DOHH2 (cell line): ENCODE measurements around the gene SPTAN1.
"Not testable (repeated sequence)": the region's sequence is repeated elsewhere in the genome, so short reads cannot be mapped to it uniquely, and the experiment has no call there.

Experiments used
- H3F3A ChIP-seq: fragments of 200-600 bp; sonication (generic), shearing (Covaris generic); 2 replicates; pipeline ENCODE4 v1.6.0; 2016; ENCODE audit warnings: antibody characterized with exemption, mild to moderate bottlenecking; ENCODE audit not compliant: control insufficient read depth, insufficient read depth
- H3K27ac ChIP-seq: fragments of 200-600 bp; sonication (generic); 2 replicates; pipeline ENCODE4 v1.5.1; 2014; ENCODE audit warnings: low read depth, mild to moderate bottlenecking, low read length, moderate library complexity
- H3K27me3 ChIP-seq: fragments of 200-600 bp; sonication (generic); 2 replicates; pipeline ENCODE4 v1.6.1; 2014; ENCODE audit warnings: mild to moderate bottlenecking, low read length, mixed read lengths; ENCODE audit not compliant: control insufficient read depth
- H3K36me3 ChIP-seq: fragments of 200-600 bp; sonication (generic); 2 replicates; pipeline ENCODE4 v1.6.1; 2014; ENCODE audit warnings: mild to moderate bottlenecking, low read length, moderate library complexity, mixed read lengths; ENCODE audit not compliant: control insufficient read depth
- H3K4me1 ChIP-seq: fragments of 200-600 bp; sonication (generic); 2 replicates; pipeline ENCODE4 v1.6.1; 2014; ENCODE audit warnings: mild to moderate bottlenecking, low read length, mixed read lengths; ENCODE audit not compliant: control insufficient read depth
- H3K4me2 ChIP-seq: fragments of 200-600 bp; sonication (generic); 2 replicates; pipeline ENCODE4 v1.6.0; 2014; ENCODE audit warnings: mild to moderate bottlenecking, low read length, moderate library complexity
- H3K4me3 ChIP-seq: fragments of 200-600 bp; sonication (generic); 2 replicates; pipeline ENCODE4 v1.5.1; 2014; ENCODE audit warnings: mild to moderate bottlenecking, low read length, mixed read lengths
- H3K79me2 ChIP-seq: fragments of 200-600 bp; sonication (generic); 2 replicates; pipeline ENCODE4 v1.6.1; 2014; ENCODE audit warnings: mild to moderate bottlenecking, low read length, mixed read lengths; ENCODE audit not compliant: control insufficient read depth
- H3K9me2 ChIP-seq: fragments of 200-600 bp; sonication (generic); replicated peaks from 2 replicates; pipeline ENCODE4 v1.6.1; 2014; ENCODE audit warnings: mild to moderate bottlenecking, low read length, mixed read lengths; ENCODE audit not compliant: control insufficient read depth
- H3K9me3 ChIP-seq: fragments of 200-600 bp; sonication (generic); 2 replicates; pipeline ENCODE4 v1.6.1; 2014; ENCODE audit warnings: antibody characterized with exemption, low read length, mixed read lengths; ENCODE audit not compliant: control insufficient read depth, insufficient read depth
- H4K20me1 ChIP-seq: fragments of 200-600 bp; sonication (generic); 2 replicates; pipeline ENCODE4 v1.6.0; 2014; ENCODE audit warnings: low read depth, mild to moderate bottlenecking, antibody characterized with exemption, low read length, moderate library complexity; ENCODE audit not compliant: control insufficient read depth, insufficient read depth
- EZH2phosphoT487 ChIP-seq: fragments of 200-600 bp; sonication (generic); IDR thresholded peaks from 2 replicates; pipeline ENCODE4 v1.6.1; 2017; ENCODE audit warnings: borderline replicate concordance, mild to moderate bottlenecking, antibody characterized with exemption, low read length, moderate library complexity, mixed read lengths
- TF ChIP-seq, protein P1 (sequence below): fragments of 200-600 bp; sonication (generic); IDR thresholded peaks from one replicate; pipeline ENCODE4 v1.5.1; 2014; ENCODE audit warnings: antibody characterized with exemption, mild to moderate bottlenecking, low read depth, low read length; ENCODE audit not compliant: poor library complexity, severe bottlenecking

SPTAN1 gene

GRCh38 chr9:128552153-128552743 lies at the start of gene SPTAN1:
Gene SPTAN1 (plus strand): TSS chr9:128552587. CDS start chr9:128566741, 14,154 bp downstream.
- peak within 1 kb of the TSS; percentile 84 for H3K4me3 ChIP-seq
- no peak for TF ChIP-seq EZH2phosphoT487
- TF ChIP-seq, protein P1, sequence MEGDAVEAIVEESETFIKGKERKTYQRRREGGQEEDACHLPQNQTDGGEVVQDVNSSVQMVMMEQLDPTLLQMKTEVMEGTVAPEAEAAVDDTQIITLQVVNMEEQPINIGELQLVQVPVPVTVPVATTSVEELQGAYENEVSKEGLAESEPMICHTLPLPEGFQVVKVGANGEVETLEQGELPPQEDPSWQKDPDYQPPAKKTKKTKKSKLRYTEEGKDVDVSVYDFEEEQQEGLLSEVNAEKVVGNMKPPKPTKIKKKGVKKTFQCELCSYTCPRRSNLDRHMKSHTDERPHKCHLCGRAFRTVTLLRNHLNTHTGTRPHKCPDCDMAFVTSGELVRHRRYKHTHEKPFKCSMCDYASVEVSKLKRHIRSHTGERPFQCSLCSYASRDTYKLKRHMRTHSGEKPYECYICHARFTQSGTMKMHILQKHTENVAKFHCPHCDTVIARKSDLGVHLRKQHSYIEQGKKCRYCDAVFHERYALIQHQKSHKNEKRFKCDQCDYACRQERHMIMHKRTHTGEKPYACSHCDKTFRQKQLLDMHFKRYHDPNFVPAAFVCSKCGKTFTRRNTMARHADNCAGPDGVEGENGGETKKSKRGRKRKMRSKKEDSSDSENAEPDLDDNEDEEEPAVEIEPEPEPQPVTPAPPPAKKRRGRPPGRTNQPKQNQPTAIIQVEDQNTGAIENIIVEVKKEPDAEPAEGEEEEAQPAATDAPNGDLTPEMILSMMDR: no peak
- H3K27ac ChIP-seq: peak within 1 kb of the TSS; percentile 23
- H3K9me2 ChIP-seq: no peaks in the 10 kb centered on the region
- H3K27me3 ChIP-seq: no peaks in the 10 kb centered on the region
- H3K9me3 ChIP-seq: no peaks in the 10 kb centered on the region
- H4K20me1 ChIP-seq: peaks cover 9% of the 10 kb centered on the region; the same call in 1 of the 2 replicates
- peaks cover 46% of the 10 kb centered on the region for H3K4me1 ChIP-seq
- H3K4me2 ChIP-seq: peak within 1 kb of the TSS; percentile 92
- peaks cover 48% of the 10 kb centered on the region for H3K79me2 ChIP-seq
- peaks cover 17% of the 10 kb centered on the region for H3K36me3 ChIP-seq
- H3F3A ChIP-seq: peaks cover 6% of the 10 kb centered on the region; the same call in 1 of the 2 replicates

GRCh38 chr9:128503415-128503825 lies 49.0 kb upstream of the SPTAN1 start:
- Histone ChIP-seq H3F3A (peaks cover 11% of the 10 kb centered on the region; the same call in 1 of the 2 replicates), H3K4me1 (peaks cover 18% of the 10 kb centered on the region), H3K36me3 (peaks cover 35% of the 10 kb centered on the region), H3K79me2 (peaks cover 28% of the 10 kb centered on the region), H3K4me2 (peak overlapping the region; percentile 87)
- H4K20me1 ChIP-seq, H3K4me3 ChIP-seq, H3K27ac ChIP-seq, H3K9me3 ChIP-seq, H3K9me2 ChIP-seq, H3K27me3 ChIP-seq: not testable (repeated sequence)

- H3K79me2 ChIP-seq: peaks cover 28% of the 10 kb centered on the region
- peaks cover 18% of the 10 kb centered on the region for H3K4me1 ChIP-seq
- H3K9me2 ChIP-seq: no peaks in the 10 kb centered on the region
- TF ChIP-seq EZH2phosphoT487: no peak
- TF ChIP-seq, protein P1: no peak
- peaks cover 35% of the 10 kb centered on the region for H3K36me3 ChIP-seq
- peaks cover 5% of the 10 kb centered on the region; the same call in 1 of the 2 replicates for H4K20me1 ChIP-seq
- H3K27ac ChIP-seq: peak overlapping the region; percentile 23; the same call in 1 of the 2 replicates
- H3K27me3 ChIP-seq: no peaks in the 10 kb centered on the region
- H3F3A ChIP-seq: peaks cover 11% of the 10 kb centered on the region; the same call in 1 of the 2 replicates
- H3K4me3 ChIP-seq: peak overlapping the region; percentile 94
- no peaks in the 10 kb centered on the region for H3K9me3 ChIP-seq
- H3K4me2 ChIP-seq: peak overlapping the region; percentile 87
Observed at GRCh38 chr9:128503870-128504269, 48.5 kb upstream of the SPTAN1 start.
